Measurements from ENCODE around the gene WRAP73. TPM values are rescaled to one million over a fixed set of nuclear protein-coding genes. Genes with fewer than 3 reads are reported as not detected.

The WRAP73 gene
- total RNA-seq, 2 donors from 2014 or later, result 39.9 TPM

GRCh38 chr1:3689138-3689750 lies 39.3 kb upstream of the WRAP73 start:
- ATAC-seq (replicated peaks in 1 of 2) (no peak), DNase-seq (no peak)
- Mint-ChIP-seq H3K4me3 (no peak overlapping the region), H3K4me1 (ENCODE audit: low read depth) (no peaks in the 10 kb centered on the region), H3K9me3 (no peaks in the 10 kb centered on the region), H3K27me3 (ENCODE audit: low read depth) (no peaks in the 10 kb centered on the region), H3K27ac (no peak overlapping the region), H3K36me3 (ENCODE audit: insufficient read depth in 2 of 2) (no peaks in the 10 kb centered on the region)

DNA sequence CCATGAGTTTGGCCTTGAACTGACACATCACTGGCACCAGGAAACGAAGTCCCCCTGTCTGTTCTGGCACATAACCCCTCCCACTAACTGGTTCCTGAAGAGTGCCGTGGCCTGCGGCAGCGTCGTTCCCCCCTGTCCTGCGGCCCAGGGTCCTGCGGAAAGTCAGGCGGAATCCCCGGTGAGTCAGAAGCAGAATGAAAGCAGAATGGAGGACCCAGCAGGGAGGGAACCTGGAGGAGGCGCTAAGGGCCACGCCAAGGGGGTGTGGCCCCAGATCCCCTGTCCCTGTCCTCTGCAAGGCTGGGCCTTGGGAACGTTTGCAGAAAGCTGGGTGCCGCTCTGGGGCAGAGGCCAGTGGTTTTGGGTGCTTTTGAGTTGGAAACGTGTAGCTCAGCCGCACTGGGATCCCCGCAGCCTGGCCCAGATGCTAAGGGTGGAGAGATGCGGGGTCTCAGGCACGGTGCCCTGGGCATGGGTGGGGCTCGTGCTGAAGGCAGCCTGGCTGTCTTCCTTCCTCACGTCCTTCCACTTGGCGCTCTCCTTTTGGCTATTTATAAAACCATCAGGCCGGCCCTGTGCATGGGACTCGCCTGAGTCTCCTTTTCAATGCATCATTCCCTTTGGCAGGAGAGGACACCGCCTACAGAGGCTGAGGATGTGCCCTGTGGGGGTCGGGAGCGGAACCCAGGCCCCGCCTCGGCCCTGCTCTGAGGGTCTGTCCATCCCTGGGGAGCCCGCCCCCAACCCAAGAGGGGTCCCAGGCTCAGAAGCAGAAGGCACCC lies 38.6 kb upstream of the WRAP73 start:
- Mint-ChIP-seq H3K27ac (no peak overlapping the region), H3K36me3 (ENCODE audit: insufficient read depth in 2 of 2) (no peaks in the 10 kb centered on the region), H3K27me3 (ENCODE audit: low read depth) (no peaks in the 10 kb centered on the region), H3K4me1 (ENCODE audit: low read depth) (no peaks in the 10 kb centered on the region), H3K4me3 (no peak overlapping the region), H3K9me3 (no peaks in the 10 kb centered on the region)
- ATAC-seq (replicated peaks in 1 of 2) (no peak), DNase-seq (no peak)

GRCh38 chr1:3687504-3687903 lies 37.6 kb upstream of the WRAP73 start:
- H3K4me3 Mint-ChIP-seq, result no peak overlapping the region
- H3K9me3 Mint-ChIP-seq, result no peaks in the 10 kb centered on the region
- H3K4me1 Mint-ChIP-seq (ENCODE audit: low read depth), result no peaks in the 10 kb centered on the region
- no peak for DNase-seq
- no peak overlapping the region for H3K27ac Mint-ChIP-seq
- ATAC-seq (replicated peaks in 1 of 2), result no peak
- no peaks in the 10 kb centered on the region for H3K27me3 Mint-ChIP-seq (ENCODE audit: low read depth)
- H3K36me3 Mint-ChIP-seq (ENCODE audit: insufficient read depth in 2 of 2), result no peaks in the 10 kb centered on the region

DNA sequence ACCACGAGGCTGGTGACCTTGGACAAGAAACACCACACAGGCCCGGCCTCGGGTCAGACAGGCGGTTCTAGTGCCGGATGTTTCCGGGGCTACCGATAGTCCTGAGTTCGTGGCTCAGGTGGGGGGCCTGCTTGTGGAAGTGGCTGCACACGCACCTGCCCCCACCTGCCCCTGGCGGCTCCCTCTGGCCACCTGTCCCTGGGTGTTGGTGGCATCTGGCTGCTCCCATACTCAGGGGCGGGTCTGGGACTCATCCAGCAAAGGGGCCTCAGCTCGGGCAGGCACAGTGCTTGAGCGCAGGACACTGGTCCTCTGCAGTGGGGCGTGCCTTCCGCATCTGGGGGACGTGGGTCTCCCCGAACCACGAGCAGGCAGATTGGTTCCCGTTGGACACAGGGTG lies 36.0 kb upstream of the WRAP73 start:
- H3K36me3 Mint-ChIP-seq (ENCODE audit: insufficient read depth in 2 of 2), result no peaks in the 10 kb centered on the region
- H3K4me1 Mint-ChIP-seq (ENCODE audit: low read depth), result no peaks in the 10 kb centered on the region
- no peak overlapping the region for H3K4me3 Mint-ChIP-seq
- no peaks in the 10 kb centered on the region for H3K27me3 Mint-ChIP-seq (ENCODE audit: low read depth)
- ATAC-seq (replicated peaks in 1 of 2) (no peak), DNase-seq (no peak)
- no peak overlapping the region for H3K27ac Mint-ChIP-seq
- H3K9me3 Mint-ChIP-seq, result no peaks in the 10 kb centered on the region

- Mint-ChIP-seq H3K27me3 (ENCODE audit: low read depth) (no peaks in the 10 kb centered on the region), H3K4me3 (no peak overlapping the region), H3K27ac (no peak overlapping the region), H3K4me1 (ENCODE audit: low read depth) (no peaks in the 10 kb centered on the region), H3K9me3 (no peaks in the 10 kb centered on the region), H3K36me3 (ENCODE audit: insufficient read depth in 2 of 2) (no peaks in the 10 kb centered on the region)
- DNase-seq, result no peak
- no peak for ATAC-seq (replicated peaks in 1 of 2)
These were observed 35.3 kb upstream of the WRAP73 start for GRCh38 chr1:3685222-3685621.

GRCh38 chr1:3683992-3684391 lies 34.1 kb upstream of the WRAP73 start:
- ATAC-seq (replicated peaks in 1 of 2) (no peak), DNase-seq (no peak)
- peaks cover 11% of the 10 kb centered on the region for H3K27me3 Mint-ChIP-seq (ENCODE audit: low read depth)
- H3K4me3 Mint-ChIP-seq, result no peak overlapping the region
- no peak overlapping the region for H3K27ac Mint-ChIP-seq
- peaks cover 6% of the 10 kb centered on the region for H3K4me1 Mint-ChIP-seq (ENCODE audit: low read depth)
- no peaks in the 10 kb centered on the region for H3K36me3 Mint-ChIP-seq (ENCODE audit: insufficient read depth in 2 of 2)
- no peaks in the 10 kb centered on the region for H3K9me3 Mint-ChIP-seq

DNA sequence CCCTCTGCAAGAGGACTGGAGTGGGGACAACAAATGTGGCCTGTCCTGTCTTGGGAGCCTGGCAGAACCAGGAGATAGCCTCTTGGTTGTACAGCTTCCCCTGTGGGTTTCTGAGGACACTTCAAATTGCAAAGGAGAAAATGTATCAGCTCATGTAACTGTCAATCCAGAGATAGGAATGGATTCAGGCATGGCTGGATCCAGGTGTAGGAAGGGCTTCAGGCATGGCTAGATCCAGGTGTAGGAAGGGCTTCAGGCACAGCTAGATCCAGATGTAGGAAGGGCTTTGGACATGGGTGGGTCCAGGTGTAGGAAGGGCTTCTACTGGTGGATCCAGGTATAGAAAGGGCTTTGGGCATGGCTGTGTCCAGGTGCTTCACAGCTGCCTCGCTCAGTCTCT lies 33.3 kb upstream of the WRAP73 start:
- Mint-ChIP-seq H3K4me1 (ENCODE audit: low read depth) (peaks cover 6% of the 10 kb centered on the region), H3K27ac (no peak overlapping the region), H3K36me3 (ENCODE audit: insufficient read depth in 2 of 2) (no peaks in the 10 kb centered on the region), H3K27me3 (ENCODE audit: low read depth) (peaks cover 11% of the 10 kb centered on the region), H3K4me3 (no peak overlapping the region), H3K9me3 (no peaks in the 10 kb centered on the region)
- DNase-seq (no peak), ATAC-seq (replicated peaks in 1 of 2) (no peak)

- DNase-seq, result no peak
- Mint-ChIP-seq H3K36me3 (ENCODE audit: insufficient read depth in 2 of 2) (no peaks in the 10 kb centered on the region), H3K27ac (no peak overlapping the region), H3K4me3 (no peak overlapping the region), H3K9me3 (no peaks in the 10 kb centered on the region), H3K27me3 (ENCODE audit: low read depth) (peaks cover 11% of the 10 kb centered on the region), H3K4me1 (ENCODE audit: low read depth) (peaks cover 17% of the 10 kb centered on the region)
- no peak for ATAC-seq (replicated peaks in 1 of 2)
These were observed 32.2 kb upstream of the WRAP73 start for GRCh38 chr1:3681898-3682806.

GRCh38 chr1:3681231-3681897 lies 31.5 kb upstream of the WRAP73 start:
- Mint-ChIP-seq H3K27ac (no peak overlapping the region), H3K4me3 (no peak overlapping the region), H3K4me1 (ENCODE audit: low read depth) (peaks cover 21% of the 10 kb centered on the region), H3K27me3 (ENCODE audit: low read depth) (peaks cover 11% of the 10 kb centered on the region), H3K9me3 (no peaks in the 10 kb centered on the region), H3K36me3 (ENCODE audit: insufficient read depth in 2 of 2) (no peaks in the 10 kb centered on the region)
- no peak for ATAC-seq (replicated peaks in 1 of 2)
- DNase-seq, result no peak

GRCh38 chr1:3680488-3681230 lies 30.8 kb upstream of the WRAP73 start:
- no peak for ATAC-seq (replicated peaks in 1 of 2)
- Mint-ChIP-seq H3K27ac (no peak overlapping the region), H3K27me3 (ENCODE audit: low read depth) (peaks cover 11% of the 10 kb centered on the region), H3K36me3 (ENCODE audit: insufficient read depth in 2 of 2) (no peaks in the 10 kb centered on the region), H3K4me3 (no peak overlapping the region), H3K9me3 (no peaks in the 10 kb centered on the region), H3K4me1 (ENCODE audit: low read depth) (peaks cover 21% of the 10 kb centered on the region)
- DNase-seq, result no peak

DNA sequence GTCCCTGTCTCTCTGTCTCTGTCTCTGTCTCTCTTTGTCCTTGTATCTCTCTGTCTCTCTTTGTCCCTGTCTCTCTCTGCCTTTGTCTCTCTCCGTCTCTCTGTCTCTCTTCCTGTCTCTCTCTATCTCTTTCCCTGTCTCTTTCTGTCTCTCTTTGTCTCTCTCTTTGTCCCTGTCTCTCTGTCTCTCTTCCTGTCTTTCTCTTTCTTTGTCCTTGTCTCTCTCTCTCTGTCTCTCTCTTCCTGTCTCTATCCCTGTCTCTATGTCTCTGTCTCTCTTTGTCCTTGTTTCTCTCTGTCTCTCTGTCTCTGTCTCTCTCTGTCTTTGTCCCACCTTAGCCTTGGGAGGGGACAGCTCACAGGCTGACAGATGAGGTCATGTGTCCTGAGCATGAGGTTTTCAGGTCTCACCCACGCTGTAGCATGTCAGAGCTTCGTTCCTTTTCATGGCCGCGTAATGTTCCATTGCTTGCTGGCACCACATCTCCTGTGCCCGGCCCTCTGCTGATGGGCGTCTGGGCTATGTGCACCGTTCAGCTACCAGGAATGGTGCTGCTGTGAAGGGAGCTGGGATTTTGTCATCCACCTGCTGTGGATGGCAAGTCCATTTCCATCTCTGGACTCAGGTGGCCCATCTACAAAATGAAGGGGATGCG lies 30.0 kb upstream of the WRAP73 start:
- peaks cover 21% of the 10 kb centered on the region for H3K4me1 Mint-ChIP-seq (ENCODE audit: low read depth)
- H3K27ac Mint-ChIP-seq, result no peak overlapping the region
- no peak for DNase-seq
- no peaks in the 10 kb centered on the region for H3K36me3 Mint-ChIP-seq (ENCODE audit: insufficient read depth in 2 of 2)
- no peaks in the 10 kb centered on the region for H3K9me3 Mint-ChIP-seq
- no peak overlapping the region for H3K4me3 Mint-ChIP-seq
- H3K27me3 Mint-ChIP-seq (ENCODE audit: low read depth), result peaks cover 11% of the 10 kb centered on the region
- no peak for ATAC-seq (replicated peaks in 1 of 2)

DNA sequence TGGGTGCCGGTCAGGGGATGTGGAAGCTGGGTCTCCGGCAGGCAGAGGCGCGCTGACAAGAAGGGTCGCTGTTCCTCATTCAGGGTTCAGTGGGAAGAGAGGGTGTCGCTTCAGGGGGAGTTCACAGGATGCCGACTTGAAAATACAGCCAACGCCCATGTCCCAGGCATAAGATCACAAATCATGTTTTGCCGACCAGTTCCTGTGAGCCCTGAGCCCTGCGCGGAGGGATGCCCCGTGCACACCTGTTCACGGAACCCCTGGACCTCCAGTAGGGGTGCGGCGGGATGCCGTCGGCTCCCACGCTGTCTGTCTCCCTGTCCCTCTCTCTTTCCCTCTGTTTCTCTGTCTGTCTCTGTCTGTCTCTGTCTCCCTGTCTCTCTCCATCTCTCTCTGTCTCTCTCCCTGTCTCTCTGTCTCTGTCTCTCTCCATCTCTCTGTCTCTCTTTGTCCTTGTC lies 29.2 kb upstream of the WRAP73 start:
- Mint-ChIP-seq H3K36me3 (ENCODE audit: insufficient read depth in 2 of 2) (no peaks in the 10 kb centered on the region), H3K27me3 (ENCODE audit: low read depth) (peaks cover 11% of the 10 kb centered on the region), H3K4me3 (no peak overlapping the region), H3K9me3 (no peaks in the 10 kb centered on the region), H3K27ac (no peak overlapping the region), H3K4me1 (ENCODE audit: low read depth) (peaks cover 21% of the 10 kb centered on the region)
- ATAC-seq (replicated peaks in 1 of 2) (no peak), DNase-seq (no peak)

Measured in activated T-cell treated with anti-CD3 and anti-CD28 coated beads, Interleukin-2, amount 50 U/mL, for 72 hours (primary cell).